Heart left ventricle (tissue), 13 donors: ENCODE measurements around the gene SLC25A15.

Source experiments
- POLR2A ChIP-seq, 2 donors: fragments of 450-650 bp; IDR thresholded peaks; one replicate each; pipeline ENCODE4 v1.6.1; 2017; ENCODE audit warnings: antibody characterized with exemption in 2 of 2, mild to moderate bottlenecking in 2 of 2, moderate library complexity in 2 of 2
- TF ChIP-seq, protein P1 (sequence below), 12 donors: fragments of 200-600 bp; sonication (generic) in 4 of 12; IDR thresholded peaks; one replicate each; pipeline versions ENCODE4 v1.5.0 to v1.8.0; 2018 to 2022; ENCODE audit warnings: antibody characterized with exemption in 12 of 12, mild to moderate bottlenecking in 5 of 12
- donor health status: ischemic (EF 13 %, LVEDD 7.1; RV severe dilation, severe dysfunction).
- donor health status: DM: no; HTN: yes; CAD: no.
- donor health status: DM: no; HTN: no; CAD: no.
- donor health status: ischemic (EF 25% LVEDD 6.9; RV normal size, moderate dysfunction).
- donor health status: ischemic (EF 25% LVEDD 5.7; RV mildly dilated, moderate dysfunction).
- donor health status: ischemic (EF 35%, LVEDD 5.7; RV mildly dilated, moderate dysfunction).
- donor health status: nonischemic (EF 11% LVEDD 7.7; RV severe dilation, severe dysfunction).
- donor health status: DM: yes; HTN: yes; CAD: no.
- donor health status: PGD.
- donor health status: ischemic (EF 29% LVEDD 5.4; RV normal size, mild dysfunction).
- donor health status: nonischemic (EF 23%, LVEDD 6.1; RV moderate dilation, normal function).

DNA sequence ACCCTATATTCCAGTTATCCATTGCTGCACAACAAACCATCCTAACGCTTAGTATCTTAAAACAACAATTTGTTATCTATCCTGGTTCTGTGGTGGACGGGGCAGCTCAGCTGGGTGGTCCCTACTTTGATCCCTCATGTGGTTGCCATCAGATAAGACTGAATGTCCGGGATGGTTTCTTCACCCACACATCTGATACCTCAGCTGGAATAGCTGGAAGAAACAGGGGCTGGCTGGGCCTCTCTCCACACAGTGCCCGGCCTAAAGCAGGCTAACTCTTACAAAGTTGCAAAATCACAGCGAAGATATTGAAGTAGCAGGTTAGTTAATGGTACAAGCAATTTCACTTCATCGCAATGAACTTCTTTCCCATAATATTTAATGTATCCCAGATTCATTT, 14.7 kb upstream of the SLC25A15 start:
- TF ChIP-seq, protein P1, sequence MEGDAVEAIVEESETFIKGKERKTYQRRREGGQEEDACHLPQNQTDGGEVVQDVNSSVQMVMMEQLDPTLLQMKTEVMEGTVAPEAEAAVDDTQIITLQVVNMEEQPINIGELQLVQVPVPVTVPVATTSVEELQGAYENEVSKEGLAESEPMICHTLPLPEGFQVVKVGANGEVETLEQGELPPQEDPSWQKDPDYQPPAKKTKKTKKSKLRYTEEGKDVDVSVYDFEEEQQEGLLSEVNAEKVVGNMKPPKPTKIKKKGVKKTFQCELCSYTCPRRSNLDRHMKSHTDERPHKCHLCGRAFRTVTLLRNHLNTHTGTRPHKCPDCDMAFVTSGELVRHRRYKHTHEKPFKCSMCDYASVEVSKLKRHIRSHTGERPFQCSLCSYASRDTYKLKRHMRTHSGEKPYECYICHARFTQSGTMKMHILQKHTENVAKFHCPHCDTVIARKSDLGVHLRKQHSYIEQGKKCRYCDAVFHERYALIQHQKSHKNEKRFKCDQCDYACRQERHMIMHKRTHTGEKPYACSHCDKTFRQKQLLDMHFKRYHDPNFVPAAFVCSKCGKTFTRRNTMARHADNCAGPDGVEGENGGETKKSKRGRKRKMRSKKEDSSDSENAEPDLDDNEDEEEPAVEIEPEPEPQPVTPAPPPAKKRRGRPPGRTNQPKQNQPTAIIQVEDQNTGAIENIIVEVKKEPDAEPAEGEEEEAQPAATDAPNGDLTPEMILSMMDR (IDR thresholded peaks at IDR 0.05): no peak
- TF ChIP-seq POLR2A (IDR thresholded peaks at IDR 0.05): no peak
